B cell (primary cell): ENCODE measurements around the gene ZNF747. TPM values are rescaled to one million over a fixed set of nuclear protein-coding genes. Genes with fewer than 3 reads are reported as not detected.
A peak's percentile ranks its signal among the peaks of the same experiment; 100 is the strongest.

Experiments used
- ATAC-seq: fragments of 200-7000 bp; cut with Tn5 transposase; one replicate; pipeline ENCODE4 v1.10.0; 2021; ENCODE audit warnings: low read depth, mild to moderate bottlenecking, moderate number of reproducible peaks, moderate library complexity
- CTCF ChIA-PET: fragments of 350-600 bp; sonication (Branson Sonifier 250); formaldehyde crosslinking; loops from one replicate; lab custom pipeline; 2021; ENCODE audit warnings: antibody characterized with exemption, inconsistent platforms; lab: Charles Lee
- POLR2A ChIA-PET: fragments of 350-600 bp; sonication (Branson Sonifier 250); formaldehyde crosslinking; loops from one replicate; lab custom pipeline; 2021; ENCODE audit warnings: antibody characterized with exemption; lab: Charles Lee
- DNase-seq: peaks from one replicate; pipeline ENCODE4 v3.0.0; 2013
- H2AFZ ChIP-seq: 2 replicates; pipeline ENCODE4 v1.6.1; 2012; ENCODE audit warnings: mild to moderate bottlenecking, low read depth, low read length; ENCODE audit not compliant: insufficient read depth, poor library complexity, severe bottlenecking
- H3K27ac ChIP-seq, 2 donors: 1 replicate in 1 of 2; 2 replicates in 1 of 2; pipeline ENCODE4 v1.5.1; 2012 to 2013; ENCODE audit warnings: low read length in 2 of 2, mild to moderate bottlenecking in 2 of 2, moderate library complexity in 1 of 2
- H3K27me3 ChIP-seq, 4 experiments: fragments of 200-600 bp in 1 of 4; sonication (generic) in 1 of 4; replicated peaks in 1 of 4; 1 replicate in 2 of 4; 2 replicates in 2 of 4; pipeline versions ENCODE4 v1.6.1 to v1.7.0; 2013 to 2016; ENCODE audit warnings: low read length in 3 of 4, mild to moderate bottlenecking in 2 of 4, mixed read lengths in 1 of 4, moderate library complexity in 1 of 4; ENCODE audit not compliant: insufficient read depth in 4 of 4, control insufficient read depth in 3 of 4; ENCODE audit errors: control extremely low read depth in 1 of 4
- H3K36me3 ChIP-seq, 2 experiments: replicated peaks in 1 of 2; 1 replicate in 1 of 2; 2 replicates in 1 of 2; pipeline versions ENCODE4 v1.6.1 to v1.7.1; 2013; ENCODE audit warnings: low read length in 1 of 2; ENCODE audit not compliant: insufficient read depth in 2 of 2, control insufficient read depth in 1 of 2; ENCODE audit errors: control extremely low read depth in 1 of 2, extremely low read depth in 1 of 2
- H3K4me1 ChIP-seq, 2 donors: fragments of 200-600 bp in 1 of 2; sonication (generic) in 1 of 2; 1 replicate in 1 of 2; 2 replicates in 1 of 2; pipeline versions ENCODE4 v1.5.1 to v1.6.1; 2013 to 2017; ENCODE audit warnings: low read length in 2 of 2; ENCODE audit not compliant: control insufficient read depth in 2 of 2, insufficient read depth in 2 of 2
- H3K4me2 ChIP-seq: replicated peaks from 2 replicates; pipeline ENCODE3; 2012; ENCODE audit warnings: mild to moderate bottlenecking, low read depth, low read length; ENCODE audit not compliant: poor library complexity, severe bottlenecking
- H3K4me3 ChIP-seq, 5 experiments: fragments of 200-600 bp in 1 of 5; sonication (generic) in 1 of 5; 1 replicate in 3 of 5; 2 replicates in 2 of 5; pipeline versions ENCODE4 v1.5.1 to v1.7.0; 2011 to 2016; ENCODE audit warnings: low read length in 4 of 5, mild to moderate bottlenecking in 4 of 5, low read depth in 2 of 5, control low read depth in 1 of 5, moderate library complexity in 1 of 5; ENCODE audit not compliant: insufficient read depth in 1 of 5; ENCODE audit errors: control extremely low read depth in 1 of 5, extremely low read depth in 1 of 5
- H3K79me2 ChIP-seq: fragments of 200-600 bp; sonication (generic); one replicate; pipeline ENCODE4 v1.6.0; 2016; ENCODE audit warnings: low read length; ENCODE audit not compliant: control insufficient read depth, insufficient read depth
- H3K9ac ChIP-seq: fragments of 200-600 bp; sonication (generic); 2 replicates; pipeline ENCODE4 v1.6.1; 2017; ENCODE audit warnings: mild to moderate bottlenecking, low read length, moderate library complexity
- H3K9me3 ChIP-seq, 3 donors: one replicate each; pipeline versions ENCODE4 v1.6.1 to v1.7.1; 2013; ENCODE audit warnings: low read length in 2 of 3; ENCODE audit not compliant: control insufficient read depth in 2 of 3, insufficient read depth in 1 of 3; ENCODE audit errors: control extremely low read depth in 1 of 3
- H4K20me1 ChIP-seq: 2 replicates; pipeline ENCODE4 v1.6.0; 2012; ENCODE audit warnings: mild to moderate bottlenecking, low read length; ENCODE audit not compliant: insufficient read depth, control insufficient read depth, poor library complexity, severe bottlenecking
- H3K27ac Mint-ChIP-seq: one replicate; pipeline ENCODE4 v1.8.0; 2021; ENCODE audit warnings: mixed read lengths
- H3K27me3 Mint-ChIP-seq: one replicate; pipeline ENCODE4 v1.8.0; 2021; ENCODE audit warnings: mixed read lengths
- H3K4me1 Mint-ChIP-seq: one replicate; pipeline ENCODE4 v1.8.0; 2021; ENCODE audit warnings: mixed read lengths
- H3K4me3 Mint-ChIP-seq: one replicate; pipeline ENCODE4 v1.8.0; 2021; ENCODE audit warnings: mixed read lengths
- H3K9me3 Mint-ChIP-seq: one replicate; pipeline ENCODE4 v1.8.0; 2022; ENCODE audit warnings: mixed read lengths; ENCODE audit not compliant: insufficient read depth
- EZH2 ChIP-seq: IDR thresholded peaks from 2 replicates; pipeline ENCODE4 v1.6.1; 2012; ENCODE audit warnings: borderline replicate concordance, low read depth, mild to moderate bottlenecking, moderate library complexity, low read length; ENCODE audit not compliant: insufficient read depth, poor library complexity, severe bottlenecking
- WGBS: methylation state at CpG from one replicate; pipeline ENCODE4 v1.1.5; 2013; ENCODE audit warnings: missing lambda C conversion rate; ENCODE audit not compliant: insufficient coverage; 5-methylcytosine and 5-hydroxymethylcytosine counted together
- intact Hi-C: fragments of 100-400 bp; cut with micrococcal nuclease; formaldehyde crosslinking; loops from one replicate; pipeline ENCODE4 v1.10.0; 2022
- polyA plus RNA-seq: library from polyadenylated mRNA; depleted of rRNA; stranded (reverse); fragments of >200 nt; gene quantifications from 2 replicates; pipeline ENCODE4 v1.2.3, GENCODE V29; 2012
- total RNA-seq, 2 donors: library from RNA; stranded (reverse); fragments of 120-200 nt in 1 of 2; gene quantifications; 1 replicate in 1 of 2; 2 replicates in 1 of 2; pipeline versions ENCODE4 v1.2.3 to v1.2.4, GENCODE V29; 2013 to 2022
- TF ChIP-seq, protein P1 (sequence below): fragments of 200-600 bp; IDR thresholded peaks from one replicate; pipeline ENCODE4 v1.8.0; 2022; ENCODE audit warnings: antibody characterized with exemption, mild to moderate bottlenecking

The ZNF747 gene
- total and polyA plus RNA-seq, 2 donors (not counting 1 experiment from before 2014, with no cell fraction given): 9.7 to 17.3 TPM

DNA sequence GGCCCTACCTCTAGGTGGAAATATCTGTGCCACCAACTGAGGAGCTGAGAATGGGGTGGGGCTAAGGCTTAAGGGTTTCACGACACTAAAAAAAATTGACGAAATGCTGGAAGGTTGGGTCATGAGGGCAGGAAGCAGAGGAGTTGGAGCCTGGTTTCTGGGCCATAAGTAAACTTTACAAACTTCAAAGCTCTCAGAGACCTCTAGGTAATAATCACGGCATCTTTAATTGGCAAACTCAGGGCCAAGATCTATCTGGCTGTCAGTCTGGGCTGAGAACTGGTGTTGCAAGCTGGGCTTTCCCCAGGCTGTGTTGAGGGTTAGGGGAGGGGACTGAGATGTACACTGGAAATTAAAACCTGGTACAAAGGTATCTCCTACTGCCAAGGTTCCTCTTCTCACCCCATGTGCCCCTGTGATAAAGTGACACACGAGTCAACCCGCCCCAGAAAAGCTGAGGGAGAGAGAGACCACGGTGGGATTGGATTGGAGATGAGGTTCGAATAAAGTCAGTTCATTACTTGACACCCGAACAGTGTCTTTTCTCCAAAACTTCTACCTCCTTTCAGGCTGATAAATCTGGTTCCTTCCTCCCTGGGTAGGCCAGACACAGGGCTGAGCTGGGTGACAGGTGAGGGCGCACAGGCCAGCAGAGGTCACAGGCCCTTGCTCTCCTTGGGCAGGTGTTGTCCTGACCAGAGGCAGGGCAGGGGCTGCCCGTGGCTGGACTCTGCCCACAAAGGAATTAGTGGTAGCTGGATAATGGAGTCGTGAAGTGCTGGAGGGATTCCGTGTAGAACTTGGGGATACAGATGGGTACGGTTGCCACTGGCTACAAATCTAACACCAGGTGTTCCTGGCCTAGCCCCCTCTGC is 4.3 kb downstream of the ZNF747 start:
- H3K36me3 ChIP-seq: peaks cover 0 to 9% of the 10 kb centered on the region in 2 experiments
- intact Hi-C loops: no loop called here
- no peak for TF ChIP-seq EZH2
- TF ChIP-seq, protein P1, sequence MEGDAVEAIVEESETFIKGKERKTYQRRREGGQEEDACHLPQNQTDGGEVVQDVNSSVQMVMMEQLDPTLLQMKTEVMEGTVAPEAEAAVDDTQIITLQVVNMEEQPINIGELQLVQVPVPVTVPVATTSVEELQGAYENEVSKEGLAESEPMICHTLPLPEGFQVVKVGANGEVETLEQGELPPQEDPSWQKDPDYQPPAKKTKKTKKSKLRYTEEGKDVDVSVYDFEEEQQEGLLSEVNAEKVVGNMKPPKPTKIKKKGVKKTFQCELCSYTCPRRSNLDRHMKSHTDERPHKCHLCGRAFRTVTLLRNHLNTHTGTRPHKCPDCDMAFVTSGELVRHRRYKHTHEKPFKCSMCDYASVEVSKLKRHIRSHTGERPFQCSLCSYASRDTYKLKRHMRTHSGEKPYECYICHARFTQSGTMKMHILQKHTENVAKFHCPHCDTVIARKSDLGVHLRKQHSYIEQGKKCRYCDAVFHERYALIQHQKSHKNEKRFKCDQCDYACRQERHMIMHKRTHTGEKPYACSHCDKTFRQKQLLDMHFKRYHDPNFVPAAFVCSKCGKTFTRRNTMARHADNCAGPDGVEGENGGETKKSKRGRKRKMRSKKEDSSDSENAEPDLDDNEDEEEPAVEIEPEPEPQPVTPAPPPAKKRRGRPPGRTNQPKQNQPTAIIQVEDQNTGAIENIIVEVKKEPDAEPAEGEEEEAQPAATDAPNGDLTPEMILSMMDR: no peak
- DNase-seq (no peak), ATAC-seq (no peak)
- H3K9me3 ChIP-seq: no peaks in the 10 kb centered on the region
- peaks cover 28% of the 10 kb centered on the region for H3K79me2 ChIP-seq
- H4K20me1 ChIP-seq: no peaks in the 10 kb centered on the region
- 93% methylated on average over 5 of the region's 13 CpGs for WGBS
- no peak overlapping the region for H3K27ac ChIP-seq
- H3K27ac Mint-ChIP-seq: peak overlapping the region; percentile 26
- H3K9me3 Mint-ChIP-seq: no peaks in the 10 kb centered on the region
- H3K4me2 ChIP-seq: no peak overlapping the region
- H3K4me1 Mint-ChIP-seq: peaks cover 35% of the 10 kb centered on the region
- CTCF ChIA-PET: interaction anchor here (0.5 to 2.0 kb wide), 6 partner anchors 28 to 101 kb away, joined by 3 to 5 read pairs (median 4); partner anchors contain the start of genes DCTPP1 and ZNF764
- no peaks in the 10 kb centered on the region for H3K27me3 ChIP-seq
- no peaks in the 10 kb centered on the region for H3K27me3 Mint-ChIP-seq
- peaks cover 13 to 42% of the 10 kb centered on the region in 2 donors for H3K4me1 ChIP-seq
- H3K4me3 ChIP-seq: no peak overlapping the region
- H3K9ac ChIP-seq: no peak overlapping the region
- H2AFZ ChIP-seq: no peak overlapping the region
- H3K4me3 Mint-ChIP-seq: no peak overlapping the region
- POLR2A ChIA-PET: no interaction called here
